Measurements from ENCODE around the gene LAMC1. TPM values are rescaled to one million over a fixed set of nuclear protein-coding genes. Genes with fewer than 3 reads are reported as not detected.

The LAMC1 gene
- 10 to 100 TPM in 2 of 4 donors, 1 to 10 TPM in 2; 2.5 to 84.5 (median 22.2) TPM for polyA plus RNA-seq
- long read RNA-seq, donor 1: 0 reads
- long read RNA-seq, donor 2, full-length matches to known transcripts: 1 of 1 reads
- long read RNA-seq, donor 2, partial matches to known transcripts: 0 of 1 reads
- long read RNA-seq, donor 2, other reads (novel, unspliced or antisense): 0 of 1 reads
- long read RNA-seq, donor 3, partial matches to known transcripts: 16 of 16 reads
- long read RNA-seq, donor 3, other reads (novel, unspliced or antisense): 0 of 16 reads
- long read RNA-seq, donor 4: 0 reads
- long read RNA-seq, donor 5, partial matches to known transcripts: 11 of 12 reads
- long read RNA-seq, donor 5, other reads (novel, unspliced or antisense): 0 of 12 reads
- long read RNA-seq, donor 6, partial matches to known transcripts: 55 of 55 reads
- long read RNA-seq, donor 6, other reads (novel, unspliced or antisense): 0 of 55 reads
- long read RNA-seq, donor 7: 0 reads
- long read RNA-seq, donor 8, full-length matches to known transcripts: 1 of 1 reads
- long read RNA-seq, donor 8, partial matches to known transcripts: 0 of 1 reads
- long read RNA-seq, donor 8, other reads (novel, unspliced or antisense): 0 of 1 reads
- long read RNA-seq, donor 9: 0 reads
- long read RNA-seq, donor 10, full-length matches to known transcripts: 4 of 38 reads
- long read RNA-seq, donor 10, partial matches to known transcripts: 34 of 38 reads
- long read RNA-seq, donor 10, other reads (novel, unspliced or antisense): 0 of 38 reads

DNA sequence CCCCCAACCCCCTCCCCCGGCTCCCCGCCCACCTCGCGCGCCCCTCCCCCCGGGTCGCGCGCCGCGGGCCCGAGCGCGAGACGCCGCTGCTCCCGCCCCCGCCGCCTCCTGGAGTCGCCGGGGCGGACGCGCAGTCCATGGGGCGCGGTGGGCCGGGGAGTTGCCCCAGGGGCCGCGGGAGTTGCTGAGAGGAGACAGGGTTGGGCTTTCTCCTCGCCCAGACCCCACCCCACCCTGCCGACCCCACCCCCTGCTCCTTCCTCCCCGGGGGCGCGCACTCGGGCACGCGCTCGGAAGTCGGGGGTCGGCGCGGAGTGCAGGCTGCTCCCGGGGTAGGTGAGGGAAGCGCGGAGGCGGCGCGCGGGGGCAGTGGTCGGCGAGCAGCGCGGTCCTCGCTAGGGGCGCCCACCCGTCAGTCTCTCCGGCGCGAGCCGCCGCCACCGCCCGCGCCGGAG, at the start of gene LAMC1:
Gene LAMC1 (plus strand): TSS at position 275 of the 455 bp plus-strand sequence. CDS start 297 bp downstream, outside the sequence.
- Histone ChIP-seq H3K4me3 (ENCODE audit: low read depth in 1 of 3, low read length in 3 of 3) (peak within 1 kb of the TSS; percentile 57 to 79 (median 68)), H3K36me3 (ENCODE audit: control insufficient read depth in 3 of 3, insufficient read depth in 2 of 3, low read depth in 1 of 3, low read length in 3 of 3) (no peaks in the 10 kb centered on the region), H3K27me3 (ENCODE audit: control insufficient read depth in 3 of 3, insufficient read depth in 3 of 3, low read length in 3 of 3) (no peaks in the 10 kb centered on the region), H3K27ac (ENCODE audit: low read depth in 1 of 3, low read length in 2 of 3) (peak within 1 kb of the TSS; percentile 62 to 99 (median 97)), H3K4me1 (ENCODE audit: control insufficient read depth in 3 of 3, insufficient read depth in 2 of 3, low read depth in 1 of 3, low read length in 2 of 3) (peaks cover 0 to 5% (median 0%) of the 10 kb centered on the region in 3 donors), H3K9me3 (ENCODE audit: control insufficient read depth in 2 of 2, insufficient read depth in 1 of 2, low read depth in 1 of 2, low read length in 1 of 2) (no peaks in the 10 kb centered on the region)
- WGBS, 3 donors: 0 to 3% (median 1%) methylated on average over 3 to 55 of the region's 65 CpGs
- DNase-seq (peak; percentile 28 to 85), FAIRE-seq (no peak)

DNA sequence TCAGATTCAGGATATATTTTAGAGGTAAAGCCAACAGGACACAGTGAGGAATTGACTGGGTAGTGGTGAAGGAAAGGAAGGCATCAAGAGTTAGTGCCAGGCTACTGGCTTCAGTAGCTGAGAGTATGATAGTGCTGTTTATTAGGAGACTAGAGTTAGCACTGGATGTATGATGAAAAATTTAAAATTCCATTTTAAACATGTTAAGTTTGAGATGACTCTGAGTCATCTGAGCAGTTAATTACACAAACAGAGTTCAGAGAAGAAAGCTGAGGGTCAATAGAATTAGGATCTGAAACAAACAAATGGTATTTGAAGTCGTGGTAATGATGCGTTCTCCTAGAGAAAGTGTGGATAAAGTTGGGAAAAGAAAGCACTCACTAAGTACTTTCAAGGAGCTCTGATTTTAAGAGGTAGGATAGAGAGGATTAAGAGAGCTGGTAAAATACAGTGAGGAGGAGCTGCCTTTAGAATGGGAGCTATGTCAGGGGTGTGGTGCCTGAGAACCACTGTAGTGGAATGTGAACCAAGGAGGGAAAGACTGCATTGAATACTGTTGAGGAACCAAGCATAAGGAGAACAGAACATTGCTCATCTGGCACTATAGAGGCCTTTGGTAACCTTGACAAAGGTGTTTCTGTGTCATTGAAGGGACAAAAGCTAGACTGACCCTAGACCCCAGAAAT, 48.6 kb upstream of the LAMC1 start:
- Histone ChIP-seq H3K27me3 (ENCODE audit: control insufficient read depth in 3 of 3, insufficient read depth in 3 of 3, low read length in 3 of 3) (no peaks in the 10 kb centered on the region), H3K27ac (ENCODE audit: low read depth in 1 of 3, low read length in 2 of 3) (no peak overlapping the region), H3K9me3 (ENCODE audit: control insufficient read depth in 2 of 2, insufficient read depth in 1 of 2, low read depth in 1 of 2, low read length in 1 of 2) (no peaks in the 10 kb centered on the region), H3K36me3 (ENCODE audit: control insufficient read depth in 3 of 3, insufficient read depth in 2 of 3, low read depth in 1 of 3, low read length in 3 of 3) (no peaks in the 10 kb centered on the region), H3K4me3 (ENCODE audit: low read depth in 1 of 3, low read length in 3 of 3) (no peak overlapping the region), H3K4me1 (ENCODE audit: control insufficient read depth in 3 of 3, insufficient read depth in 2 of 3, low read depth in 1 of 3, low read length in 2 of 3) (peaks cover 0 to 6% (median 0%) of the 10 kb centered on the region in 3 donors)
- 71 to 87% (median 76%) methylated on average over 2 of the region's 2 CpGs for WGBS, 3 donors
- no peak for FAIRE-seq
- no peak for DNase-seq

DNA sequence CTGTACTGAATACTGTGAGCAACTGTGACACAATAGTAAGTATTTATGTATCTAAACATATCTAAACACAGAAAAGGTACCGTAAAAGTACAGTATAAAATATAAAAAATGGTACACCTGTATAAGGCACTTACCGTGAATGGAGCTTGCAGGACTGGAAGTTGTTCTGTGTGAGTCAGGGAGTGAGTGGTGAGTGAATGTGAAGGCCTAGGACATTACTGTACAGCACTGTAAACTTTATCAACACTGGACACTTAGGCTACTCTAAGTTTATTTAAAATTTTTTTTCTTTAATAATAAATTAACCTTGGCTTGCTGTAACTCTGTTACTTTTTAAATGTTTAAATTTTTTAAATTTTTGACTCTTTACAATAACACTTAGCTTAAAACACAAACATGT, 45.7 kb upstream of the LAMC1 start:
- no peaks in the 10 kb centered on the region for H3K4me1 ChIP-seq (ENCODE audit: control insufficient read depth in 3 of 3, insufficient read depth in 2 of 3, low read depth in 1 of 3, low read length in 2 of 3)
- no peak for FAIRE-seq
- WGBS, 3 donors: 88 to 90% (median 90%) methylated on average over 2 of the region's 2 CpGs

DNA sequence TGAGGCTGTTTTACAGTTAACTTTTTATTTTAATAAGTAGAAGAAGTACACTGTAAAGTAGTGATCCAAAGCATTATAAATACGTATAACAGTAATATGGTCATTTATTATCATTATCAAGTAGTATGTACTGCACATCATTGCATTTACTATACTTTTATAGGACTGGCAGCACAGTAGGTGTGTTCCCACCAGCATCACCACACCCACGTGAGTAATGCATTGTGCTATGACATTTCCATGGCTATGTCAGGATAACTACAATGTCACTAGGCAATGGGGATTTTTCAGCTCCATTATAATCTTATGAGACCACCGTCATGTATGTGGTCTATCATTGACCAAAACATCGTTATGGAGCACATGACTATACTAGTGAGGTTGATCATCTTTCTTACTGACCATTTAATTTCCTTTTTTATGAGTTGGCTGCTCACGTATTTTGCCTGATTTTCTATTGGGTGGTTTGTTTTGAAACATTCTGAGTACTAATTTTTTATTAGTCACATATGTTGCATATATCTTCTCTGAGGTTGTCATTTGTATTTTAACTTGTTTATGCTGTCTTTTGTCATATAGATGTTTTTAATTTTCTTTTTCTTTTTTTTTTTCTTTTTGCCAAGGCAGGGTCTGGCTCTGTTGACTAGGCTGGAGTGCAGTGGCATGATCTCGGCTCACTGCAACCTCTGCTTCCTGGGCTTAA, 44.9 kb upstream of the LAMC1 start:
- 75 to 88% (median 80%) methylated on average over 6 of the region's 6 CpGs for WGBS, 3 donors

More for the DNA sequence above, 45.7 kb upstream of the LAMC1 start:
- Histone ChIP-seq H3K27me3 (ENCODE audit: control insufficient read depth in 3 of 3, insufficient read depth in 3 of 3, low read length in 3 of 3) (no peaks in the 10 kb centered on the region), H3K9me3 (ENCODE audit: control insufficient read depth in 2 of 2, insufficient read depth in 1 of 2, low read depth in 1 of 2, low read length in 1 of 2) (no peaks in the 10 kb centered on the region), H3K36me3 (ENCODE audit: control insufficient read depth in 3 of 3, insufficient read depth in 2 of 3, low read depth in 1 of 3, low read length in 3 of 3) (no peaks in the 10 kb centered on the region), H3K4me3 (ENCODE audit: low read depth in 1 of 3, low read length in 3 of 3) (no peak overlapping the region), H3K27ac (ENCODE audit: low read depth in 1 of 3, low read length in 2 of 3) (no peak overlapping the region)
- DNase-seq: no peak

DNA sequence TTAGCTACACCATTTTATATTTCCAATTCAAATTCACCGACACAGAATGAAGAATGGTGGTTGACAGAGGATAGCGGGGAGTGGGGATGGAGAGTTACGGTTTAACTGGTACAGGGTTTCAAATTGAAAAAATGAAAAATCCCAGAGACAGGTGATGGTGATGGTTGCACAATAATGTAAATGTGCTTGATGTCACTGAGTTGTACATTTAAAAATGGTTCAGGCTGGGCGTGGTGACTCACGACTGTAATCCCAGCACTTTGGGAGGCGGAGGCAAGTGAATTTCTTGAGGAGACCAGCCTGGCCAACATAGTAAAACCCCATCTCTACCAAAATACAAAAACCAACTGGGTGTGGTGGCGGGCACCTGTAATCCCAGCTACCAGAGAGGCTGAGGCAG, 39.1 kb upstream of the LAMC1 start:
- Histone ChIP-seq H3K4me3 (ENCODE audit: low read depth in 1 of 3, low read length in 3 of 3) (no peak overlapping the region), H3K9me3 (ENCODE audit: control insufficient read depth in 2 of 2, insufficient read depth in 1 of 2, low read depth in 1 of 2, low read length in 1 of 2) (no peaks in the 10 kb centered on the region), H3K4me1 (ENCODE audit: control insufficient read depth in 3 of 3, insufficient read depth in 2 of 3, low read depth in 1 of 3, low read length in 2 of 3) (no peaks in the 10 kb centered on the region), H3K36me3 (ENCODE audit: control insufficient read depth in 3 of 3, insufficient read depth in 2 of 3, low read depth in 1 of 3, low read length in 3 of 3) (no peaks in the 10 kb centered on the region), H3K27ac (ENCODE audit: low read depth in 1 of 3, low read length in 2 of 3) (no peak overlapping the region), H3K27me3 (ENCODE audit: control insufficient read depth in 3 of 3, insufficient read depth in 3 of 3, low read length in 3 of 3) (no peaks in the 10 kb centered on the region)
- 89 to 92% (median 89%) methylated on average over 7 of the region's 7 CpGs for WGBS, 3 donors
- FAIRE-seq (no peak), DNase-seq (no peak)

More for the DNA sequence above, 44.9 kb upstream of the LAMC1 start:
- H3K4me1 ChIP-seq (ENCODE audit: control insufficient read depth in 3 of 3, insufficient read depth in 2 of 3, low read depth in 1 of 3, low read length in 2 of 3): no peaks in the 10 kb centered on the region
- H3K4me3 ChIP-seq (ENCODE audit: low read depth in 1 of 3, low read length in 3 of 3): no peak overlapping the region
- DNase-seq: no peak
- H3K36me3 ChIP-seq (ENCODE audit: control insufficient read depth in 3 of 3, insufficient read depth in 2 of 3, low read depth in 1 of 3, low read length in 3 of 3): no peaks in the 10 kb centered on the region
- no peak for FAIRE-seq
- H3K27me3 ChIP-seq (ENCODE audit: control insufficient read depth in 3 of 3, insufficient read depth in 3 of 3, low read length in 3 of 3): no peaks in the 10 kb centered on the region
- no peaks in the 10 kb centered on the region for H3K9me3 ChIP-seq (ENCODE audit: control insufficient read depth in 2 of 2, insufficient read depth in 1 of 2, low read depth in 1 of 2, low read length in 1 of 2)
- H3K27ac ChIP-seq (ENCODE audit: low read depth in 1 of 3, low read length in 2 of 3): no peak overlapping the region

DNA sequence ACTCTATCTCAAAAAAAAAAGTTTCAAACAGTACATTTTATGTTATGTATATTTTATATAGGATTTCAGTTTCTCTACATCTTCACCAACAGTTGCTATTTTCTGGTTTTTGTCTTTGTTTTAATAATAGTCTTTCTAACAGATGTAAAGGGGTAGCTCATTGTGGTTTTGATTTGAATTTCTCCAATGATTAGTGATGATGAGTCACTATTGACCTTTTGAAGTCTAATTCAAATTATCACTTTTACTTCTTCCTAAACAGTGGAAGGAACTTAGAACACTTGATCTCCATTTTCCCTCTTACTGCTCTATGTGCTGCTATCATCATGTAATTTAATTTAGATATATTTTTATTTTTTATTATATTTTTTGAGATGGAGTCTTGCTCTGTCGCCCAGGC, 38.6 kb upstream of the LAMC1 start:
- FAIRE-seq: no peak
- H3K36me3 ChIP-seq (ENCODE audit: control insufficient read depth in 3 of 3, insufficient read depth in 2 of 3, low read depth in 1 of 3, low read length in 3 of 3): no peaks in the 10 kb centered on the region
- WGBS, 3 donors: 80 to 95% (median 81%) methylated on average over 1 of the region's 1 CpG

DNA sequence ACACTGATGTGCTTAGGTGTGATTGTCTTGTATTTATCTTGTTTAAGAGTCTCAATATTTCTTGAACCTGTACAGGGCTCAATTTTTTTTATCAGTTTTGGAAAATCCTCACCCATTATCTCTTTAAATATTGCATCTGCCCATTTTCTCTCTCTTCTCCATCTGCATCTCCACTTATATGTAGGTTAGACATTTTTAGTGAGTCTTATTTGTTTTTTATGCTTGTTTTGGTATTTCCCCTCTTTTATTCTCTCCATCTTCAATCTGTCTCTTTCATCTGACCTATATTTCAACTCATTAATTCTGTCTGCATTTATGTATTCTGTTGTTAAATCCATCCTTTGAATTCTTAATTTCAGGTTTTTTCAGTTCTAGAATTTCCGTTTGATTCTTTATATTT, 37.3 kb upstream of the LAMC1 start:
- Histone ChIP-seq H3K27me3 (ENCODE audit: control insufficient read depth in 3 of 3, insufficient read depth in 3 of 3, low read length in 3 of 3) (no peaks in the 10 kb centered on the region), H3K4me1 (ENCODE audit: control insufficient read depth in 3 of 3, insufficient read depth in 2 of 3, low read depth in 1 of 3, low read length in 2 of 3) (no peaks in the 10 kb centered on the region), H3K4me3 (ENCODE audit: low read depth in 1 of 3, low read length in 3 of 3) (no peak overlapping the region), H3K36me3 (ENCODE audit: control insufficient read depth in 3 of 3, insufficient read depth in 2 of 3, low read depth in 1 of 3, low read length in 3 of 3) (no peaks in the 10 kb centered on the region), H3K9me3 (ENCODE audit: control insufficient read depth in 2 of 2, insufficient read depth in 1 of 2, low read depth in 1 of 2, low read length in 1 of 2) (no peaks in the 10 kb centered on the region), H3K27ac (ENCODE audit: low read depth in 1 of 3, low read length in 2 of 3) (no peak overlapping the region)
- 70 to 91% (median 90%) methylated on average over 1 of the region's 1 CpG for WGBS, 3 donors
- DNase-seq (no peak), FAIRE-seq (no peak)

More for the DNA sequence above, 38.6 kb upstream of the LAMC1 start:
- H3K4me1 ChIP-seq (ENCODE audit: control insufficient read depth in 3 of 3, insufficient read depth in 2 of 3, low read depth in 1 of 3, low read length in 2 of 3): no peaks in the 10 kb centered on the region
- no peak overlapping the region for H3K4me3 ChIP-seq (ENCODE audit: low read depth in 1 of 3, low read length in 3 of 3)
- H3K27me3 ChIP-seq (ENCODE audit: control insufficient read depth in 3 of 3, insufficient read depth in 3 of 3, low read length in 3 of 3): no peaks in the 10 kb centered on the region
- no peak for DNase-seq
- H3K9me3 ChIP-seq (ENCODE audit: control insufficient read depth in 2 of 2, insufficient read depth in 1 of 2, low read depth in 1 of 2, low read length in 1 of 2): no peaks in the 10 kb centered on the region
- H3K27ac ChIP-seq (ENCODE audit: low read depth in 1 of 3, low read length in 2 of 3): no peak overlapping the region
